HG03175 (cell line): ENCODE data around the gene PLCB4.

Source experiments
- ATAC-seq: cut with Tn5 transposase; IDR thresholded peaks from one replicate; pipeline ENCODE4 v1.9.1; 2021; ENCODE audit warnings: mild to moderate bottlenecking, moderate library complexity; ENCODE audit not compliant: unreplicated experiment

Gene PLCB4

DNA sequence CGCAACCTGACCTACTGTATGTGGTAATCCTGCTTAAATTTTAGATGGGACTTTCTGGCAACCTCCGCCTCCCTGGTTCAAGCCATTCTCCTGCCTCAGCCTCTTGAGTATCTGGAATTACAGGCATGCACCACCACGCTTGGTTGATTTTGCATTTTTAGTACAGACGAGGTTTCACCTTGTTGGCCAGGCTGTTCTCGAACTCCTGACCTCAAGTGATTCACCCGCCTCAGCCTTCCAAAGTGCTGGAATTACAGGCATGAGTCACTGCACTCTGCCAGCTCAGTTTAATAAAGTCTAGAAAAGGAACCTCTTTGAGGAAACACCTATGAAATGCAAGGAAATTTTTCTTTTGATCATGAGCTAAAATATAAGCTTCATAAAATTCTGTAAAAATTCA, 9.0 kb upstream of the PLCB4 start:
- ATAC-seq = no peak

DNA sequence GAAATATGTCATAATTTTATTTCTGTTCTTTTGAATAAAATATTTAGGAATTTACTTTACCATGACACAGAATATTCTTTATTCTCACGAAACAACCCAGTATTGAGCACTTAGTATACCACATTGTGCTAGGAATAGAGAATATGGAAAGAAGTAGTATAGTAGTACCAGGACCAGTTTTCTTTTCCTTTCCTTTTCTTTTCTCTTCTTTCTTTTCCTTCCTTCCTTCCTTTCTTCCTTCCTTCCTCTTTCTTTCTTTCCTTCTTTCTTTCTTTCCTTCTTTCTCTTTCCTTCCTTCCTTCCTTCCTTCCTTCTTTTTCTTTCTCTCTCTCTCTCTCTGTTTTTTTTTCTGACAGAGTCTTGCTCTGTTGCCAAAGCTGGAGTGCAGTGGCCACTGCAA, 7.5 kb upstream of the PLCB4 start:
- no peak for ATAC-seq

DNA sequence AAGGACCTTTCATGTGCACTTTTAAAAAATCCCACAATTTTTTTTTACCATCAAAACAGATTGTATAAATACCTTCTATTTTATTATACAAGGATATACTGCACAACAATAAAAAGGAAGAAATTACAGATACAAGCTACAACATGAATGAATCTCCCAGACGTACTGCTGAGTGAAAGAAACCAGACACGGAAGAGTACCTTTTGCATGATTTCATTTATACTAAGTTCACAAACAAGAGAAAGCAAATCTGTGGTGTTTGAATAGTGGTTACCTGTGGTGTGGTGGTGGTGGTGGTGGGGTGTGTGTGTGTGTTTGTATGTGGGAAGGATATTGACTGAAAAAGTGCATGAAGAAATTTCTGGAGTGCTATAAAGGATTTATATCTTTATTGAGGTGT, 6.8 kb upstream of the PLCB4 start:
- ATAC-seq = no peak

DNA sequence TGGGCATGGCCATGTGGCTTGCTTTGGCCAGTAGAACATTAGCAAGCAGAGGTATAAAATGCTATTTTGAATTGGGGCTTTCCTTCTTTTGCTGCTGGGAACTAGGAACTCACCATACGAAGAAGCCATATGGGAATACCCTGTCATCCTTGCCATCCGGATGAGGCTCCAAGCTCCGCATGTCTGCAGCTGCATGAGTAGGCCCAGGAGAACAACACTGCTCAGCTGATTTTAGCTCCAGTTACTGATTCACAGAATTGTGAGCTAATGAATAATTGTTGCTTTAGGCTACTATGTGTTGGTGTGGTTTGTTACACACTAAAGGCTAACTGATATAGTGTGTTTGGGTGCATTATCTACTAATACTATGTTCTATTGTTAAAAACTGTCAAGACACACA, 2.7 kb upstream of the PLCB4 start:
- no peak for ATAC-seq

DNA sequence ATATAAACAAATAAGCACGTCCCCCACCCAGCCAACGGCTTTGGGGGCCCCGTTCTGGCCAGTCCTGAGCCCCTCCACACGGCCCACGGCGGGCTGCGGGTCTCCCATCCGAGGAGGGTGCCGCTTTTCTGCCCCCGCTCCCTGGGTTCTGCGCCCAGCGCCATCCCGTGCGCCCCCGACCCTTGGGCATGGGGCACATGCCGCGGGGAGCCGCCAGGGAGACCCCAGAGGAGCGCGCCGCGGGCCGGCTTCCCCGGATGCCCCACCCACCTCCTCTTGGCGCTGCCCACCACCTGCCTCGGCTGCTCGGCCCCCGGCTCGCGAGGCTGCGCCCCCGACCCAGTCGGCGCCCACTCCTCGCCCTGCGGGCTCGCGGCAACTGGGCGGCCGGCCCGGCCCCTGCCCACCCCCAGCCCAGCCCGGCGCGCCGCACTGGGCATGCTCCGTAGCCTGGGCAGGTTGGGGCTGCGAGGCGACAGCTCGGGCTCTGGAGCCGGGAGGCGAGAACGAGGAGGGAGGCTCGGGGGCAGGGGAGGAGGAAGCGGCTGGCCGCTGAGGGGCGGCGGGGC, 570 bp upstream of the PLCB4 start:
- no peak for ATAC-seq

DNA sequence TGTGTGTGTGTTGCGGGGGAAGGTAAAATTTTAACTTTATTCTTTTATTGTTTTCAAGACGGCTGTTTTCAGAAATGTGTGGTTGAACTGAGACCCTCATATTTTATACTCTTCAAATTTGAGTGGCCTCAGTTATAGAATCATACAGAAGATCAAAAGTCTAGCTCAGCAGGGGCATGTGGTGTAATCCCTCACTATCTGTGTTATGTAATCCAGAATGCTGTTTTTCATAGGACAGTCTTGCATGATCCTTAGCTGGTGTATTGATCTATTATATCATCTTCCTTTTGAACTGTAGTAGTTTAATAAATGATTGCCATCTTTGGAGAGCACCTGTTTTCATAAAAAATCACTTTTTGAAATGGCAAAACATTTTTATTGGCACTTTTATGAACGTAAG, 1.4 kb downstream of the PLCB4 start:
- ATAC-seq = no peak

DNA sequence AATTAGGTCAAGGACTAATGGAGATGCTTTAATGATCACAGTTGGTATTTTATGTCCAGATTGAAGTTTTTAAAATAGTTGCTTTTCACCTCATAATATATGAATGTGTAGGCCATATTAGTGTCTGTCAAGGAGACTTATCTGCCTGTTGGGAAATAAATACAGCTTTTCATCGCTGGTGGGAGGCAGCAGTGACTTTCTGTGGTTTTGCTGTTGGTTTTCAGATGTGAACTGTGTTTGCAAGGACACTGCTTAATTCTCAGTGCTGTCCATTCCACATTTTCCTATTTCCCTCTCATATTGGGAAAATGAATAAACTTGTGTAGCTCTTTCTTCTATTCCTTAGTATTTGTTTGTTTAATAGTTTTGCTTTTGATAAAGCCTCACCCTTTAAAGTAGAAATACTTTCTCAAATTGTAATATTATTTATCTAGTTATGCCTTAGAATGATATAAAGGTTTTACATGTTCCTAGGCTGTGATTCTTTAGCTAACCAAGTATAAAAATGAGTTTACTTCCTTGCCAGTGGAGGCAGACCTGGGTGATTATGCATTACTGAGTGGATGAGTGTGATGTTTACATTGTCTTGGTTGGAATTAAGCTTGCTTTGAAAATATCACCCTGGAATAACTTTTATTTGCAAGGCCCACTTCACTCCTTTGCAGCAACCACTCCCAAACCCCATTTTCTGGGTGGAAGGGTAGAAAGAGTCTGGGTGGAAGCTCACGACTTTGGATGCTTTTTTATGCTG, 3.3 kb downstream of the PLCB4 start:
- ATAC-seq = no peak

DNA sequence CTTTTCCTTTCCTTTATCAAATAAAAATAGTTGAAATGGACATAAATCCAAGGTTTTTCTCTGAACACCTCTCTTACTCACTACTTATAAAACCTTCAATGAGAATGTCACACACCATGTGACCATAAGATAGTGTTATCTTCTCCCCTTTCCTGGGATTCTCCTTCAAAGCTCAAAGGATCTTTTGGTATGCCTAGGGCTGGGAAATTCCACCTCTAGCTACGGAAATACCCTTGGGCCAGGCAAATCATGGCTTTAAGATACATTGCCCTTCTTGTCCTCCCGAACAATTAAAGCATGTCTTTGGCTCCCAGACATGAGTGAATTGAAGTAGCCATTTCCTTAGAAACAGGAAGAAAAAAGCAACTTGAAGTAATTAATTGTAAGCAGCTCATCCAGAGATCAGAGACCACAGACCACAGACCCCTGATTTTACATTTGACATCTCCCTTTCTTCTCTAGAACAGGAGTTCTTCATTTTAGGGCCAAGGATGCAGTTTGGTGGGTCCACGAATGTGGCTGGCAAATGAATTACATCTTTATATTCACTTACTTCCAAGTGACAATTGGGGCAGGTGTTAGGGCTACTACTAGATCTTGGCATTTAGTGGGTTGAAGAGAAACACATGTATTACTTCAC, 4.1 kb downstream of the PLCB4 start:
- ATAC-seq = no peak

DNA sequence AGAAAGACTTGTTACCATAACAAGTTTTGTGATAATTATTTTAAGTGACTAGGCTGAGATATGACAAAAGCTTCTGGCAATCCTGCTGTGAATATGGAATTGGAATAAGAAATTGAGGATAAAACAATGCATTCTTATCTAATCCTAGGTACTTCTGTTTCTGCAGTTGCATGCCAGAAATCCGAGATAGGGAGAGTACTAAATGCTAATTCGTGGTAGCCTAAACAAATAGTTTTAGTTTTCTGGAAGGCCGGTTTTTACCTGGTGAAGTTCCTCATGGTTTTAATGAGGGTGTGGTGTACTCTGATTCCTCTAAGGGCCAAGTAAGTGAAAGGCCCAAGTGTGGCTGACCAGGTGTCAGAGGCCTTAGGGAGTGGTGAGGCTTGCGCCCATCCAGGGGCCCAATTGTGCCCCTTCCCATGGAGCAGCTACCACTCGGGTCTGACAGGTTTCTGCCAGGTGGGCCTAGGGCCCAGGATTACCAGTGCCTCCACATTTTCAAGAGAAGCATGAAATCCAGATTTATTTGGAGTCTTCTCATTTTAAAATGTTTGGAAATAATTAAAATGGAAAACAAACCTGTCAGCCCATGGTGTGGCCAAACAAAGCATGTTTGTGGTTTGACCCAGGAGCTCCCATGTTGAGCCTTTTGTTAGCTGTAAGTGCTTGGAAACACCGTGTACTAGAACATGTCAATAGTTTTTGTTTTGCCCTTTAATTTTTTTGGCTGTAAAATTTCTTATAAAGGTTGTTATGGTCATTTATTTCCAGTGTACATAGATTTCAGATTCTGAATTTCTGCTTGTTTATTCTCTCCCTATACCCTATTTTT, 6.6 kb downstream of the PLCB4 start:
- no peak for ATAC-seq

DNA sequence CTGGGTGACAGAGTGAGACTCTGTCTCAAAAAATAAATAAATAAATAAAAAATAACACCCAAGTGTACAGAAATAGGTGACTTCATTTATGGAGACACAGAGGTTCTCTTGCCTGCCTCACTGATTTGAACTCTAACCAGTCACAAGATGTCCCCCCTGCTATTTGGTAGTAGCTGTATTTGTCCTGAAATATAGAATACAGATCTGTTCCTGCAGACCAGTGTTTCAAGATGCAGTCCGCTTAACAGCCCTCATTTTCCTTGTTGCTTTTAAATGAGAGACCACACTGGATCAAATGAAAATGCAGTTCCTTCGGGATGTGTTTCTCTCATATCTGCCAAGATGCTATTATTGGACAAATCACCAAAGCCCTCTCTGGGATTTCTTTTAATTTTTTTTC, 7.6 kb downstream of the PLCB4 start:
- no peak for ATAC-seq

DNA sequence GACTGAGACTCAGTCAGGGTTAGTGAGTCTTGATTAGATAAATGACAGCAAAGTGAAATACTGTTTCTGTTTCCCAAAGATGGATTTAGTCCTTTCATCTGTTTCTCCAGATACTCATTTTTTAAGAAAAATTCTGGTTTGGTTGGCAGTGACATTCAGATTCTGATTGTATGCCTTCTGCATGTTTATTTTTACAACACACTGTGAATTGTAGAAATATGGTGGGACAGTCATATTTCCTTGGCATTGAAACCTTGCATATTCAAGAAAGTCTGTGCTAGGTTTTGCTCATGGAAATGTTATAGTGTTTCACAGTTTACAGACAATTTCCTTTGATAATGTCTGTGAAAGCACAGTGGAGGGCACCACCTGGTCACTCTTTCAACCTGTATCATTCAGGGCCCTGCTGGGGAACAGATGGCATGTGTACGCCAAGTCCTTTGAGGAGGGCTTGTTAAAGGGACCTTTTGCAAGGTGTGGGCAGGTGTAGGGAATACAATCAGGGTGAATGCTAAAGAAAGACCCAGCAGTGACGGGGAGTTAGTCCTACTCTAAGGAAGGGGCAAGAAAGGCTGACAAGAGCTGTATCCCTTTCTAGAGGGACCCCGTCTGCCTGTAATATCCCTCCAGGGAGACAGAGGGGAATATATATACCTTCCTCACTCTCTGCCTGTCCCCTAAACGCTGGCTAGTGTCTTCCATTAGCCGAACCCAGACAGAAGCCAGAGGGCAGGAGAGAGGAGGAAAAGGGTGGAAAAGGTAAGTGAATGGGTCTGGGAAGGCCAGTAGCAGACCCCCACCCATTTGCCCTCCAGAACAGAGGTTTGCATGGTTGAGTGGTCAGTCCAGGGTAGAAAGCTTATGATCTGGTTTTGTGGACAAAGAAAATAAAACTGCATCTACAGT, 10.2 kb downstream of the PLCB4 start:
- no peak for ATAC-seq

DNA sequence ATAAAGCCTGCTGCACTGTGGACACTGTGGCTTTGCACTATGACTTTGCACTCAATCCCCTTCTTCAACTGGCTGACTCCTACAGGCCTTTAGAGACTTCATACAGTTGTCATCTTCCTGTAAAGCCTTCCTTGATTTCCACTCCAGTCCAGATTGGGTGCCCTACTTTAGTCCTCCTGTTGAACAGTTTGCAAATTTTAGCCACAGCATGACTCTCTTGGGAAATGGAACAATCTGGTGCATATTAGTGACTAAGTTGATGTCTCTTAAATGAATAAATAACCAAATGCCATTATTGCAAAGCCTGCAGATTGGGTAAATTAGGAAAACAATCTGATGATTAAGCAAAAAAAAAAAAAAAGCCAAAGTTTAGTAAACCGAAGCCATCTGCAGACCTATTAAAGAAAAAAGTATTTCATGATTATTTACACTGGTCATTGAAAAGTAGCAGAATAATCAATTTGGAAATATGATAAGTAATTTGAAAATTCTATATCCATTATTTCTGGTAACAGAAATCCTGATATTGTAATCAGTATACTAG, 12.6 kb downstream of the PLCB4 start:
- ATAC-seq = no peak

DNA sequence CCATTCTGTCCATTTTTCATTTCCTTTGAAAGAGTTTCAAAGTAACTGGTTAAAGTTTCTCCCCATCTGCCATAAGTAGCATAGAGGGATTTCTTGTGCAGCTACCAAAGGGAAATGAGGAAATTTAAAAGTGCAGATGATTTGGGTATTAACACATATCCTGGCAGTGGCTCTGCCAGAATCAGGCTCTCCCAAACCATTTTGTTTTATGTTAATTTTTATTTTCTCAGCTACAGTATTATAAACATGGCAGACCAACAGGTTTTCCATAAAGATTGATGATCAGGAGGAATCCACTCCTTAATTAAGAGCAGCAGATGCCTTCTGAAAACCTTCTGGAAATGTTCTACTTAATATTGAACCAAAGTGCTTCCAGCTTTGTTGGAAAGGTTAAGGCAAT, 13.9 kb downstream of the PLCB4 start:
- ATAC-seq = no peak

DNA sequence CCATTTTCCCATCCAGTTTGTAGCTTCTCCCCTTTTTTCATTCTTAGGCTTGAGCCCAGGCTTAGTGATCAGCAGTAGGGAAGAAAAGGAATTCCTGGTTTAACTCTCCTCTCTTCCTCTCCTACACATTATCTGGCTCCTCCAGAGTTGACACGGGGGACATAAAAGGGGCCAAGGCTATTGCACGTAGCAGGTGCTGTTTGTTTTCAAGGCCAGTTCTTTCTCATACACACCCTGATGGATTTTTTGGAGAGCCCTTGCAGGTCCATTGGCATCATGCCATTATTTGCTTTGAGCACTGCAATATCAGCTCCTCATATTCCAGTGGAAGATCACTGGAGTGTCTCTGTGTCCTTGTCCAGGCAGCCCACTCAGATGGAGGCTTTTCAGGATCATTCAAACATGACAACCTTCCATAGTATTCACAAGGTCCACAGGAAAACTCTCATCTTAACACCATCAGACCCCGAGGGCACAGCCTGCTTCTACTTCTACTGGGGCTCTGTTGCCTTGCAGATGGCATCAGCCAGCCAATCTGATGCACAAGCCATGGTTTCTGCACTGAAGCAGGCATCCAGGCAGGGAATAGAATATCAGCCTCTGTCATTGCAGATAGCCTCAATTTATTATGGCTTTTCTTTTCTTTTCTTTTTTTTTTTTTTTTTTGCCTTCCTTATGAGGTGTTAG, 18.8 kb downstream of the PLCB4 start:
- no peak for ATAC-seq

DNA sequence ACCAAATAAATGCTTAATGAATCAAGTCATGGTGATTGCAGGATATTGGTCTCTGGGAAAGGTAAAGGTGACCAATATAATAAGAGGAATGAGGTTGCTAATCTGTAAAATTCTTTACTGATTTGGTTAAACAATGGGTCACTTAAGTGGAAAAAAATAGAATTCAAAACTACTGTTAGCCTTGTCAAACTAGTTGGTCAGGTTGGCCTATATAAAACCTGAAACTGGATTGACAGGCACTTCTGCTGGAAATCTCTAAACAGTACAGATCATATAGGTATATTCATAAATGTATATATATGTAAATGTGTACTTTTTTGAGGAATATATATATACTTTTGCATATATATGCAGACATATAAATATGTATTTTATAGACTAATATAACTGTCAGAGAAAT, 19.7 kb downstream of the PLCB4 start:
- ATAC-seq = no peak

DNA sequence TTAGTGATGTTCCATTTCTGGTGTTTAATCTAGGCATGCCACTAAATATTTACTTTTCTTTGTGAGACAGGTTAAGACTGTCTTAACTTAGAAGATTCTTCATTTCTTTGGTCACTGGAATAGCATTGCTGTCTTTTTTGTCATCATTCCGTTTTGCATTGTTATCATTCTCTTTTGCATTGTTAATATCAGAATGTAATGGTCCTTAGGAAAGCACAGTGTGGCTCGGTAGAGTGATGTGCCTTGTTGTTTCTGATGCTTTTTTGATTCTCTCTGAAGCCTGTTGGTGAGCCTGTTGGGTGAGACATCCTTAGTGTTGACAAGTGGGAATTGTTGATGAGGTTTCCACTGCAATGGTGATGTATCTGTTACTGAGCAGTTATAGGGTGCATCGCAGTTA, 23.2 kb downstream of the PLCB4 start:
- ATAC-seq = no peak

DNA sequence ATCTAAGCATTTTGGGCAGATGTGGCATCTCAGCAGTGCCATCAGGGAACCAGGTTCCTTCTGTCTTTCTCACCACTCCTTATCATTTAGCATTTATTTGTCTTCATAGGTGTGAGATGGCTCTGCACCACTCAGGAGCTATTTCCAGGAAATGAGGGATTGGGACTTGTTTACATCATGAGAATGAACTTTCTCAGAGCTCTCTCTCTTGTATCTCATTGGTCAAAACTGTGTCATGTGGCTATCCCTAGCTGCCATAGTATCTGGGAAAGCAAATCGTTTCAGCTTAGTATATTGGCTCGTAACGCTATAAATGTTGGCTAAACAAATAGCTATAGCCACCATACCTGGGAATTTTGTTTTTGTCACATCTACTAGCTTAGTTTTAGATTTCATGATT, 23.8 kb downstream of the PLCB4 start:
- no peak for ATAC-seq

DNA sequence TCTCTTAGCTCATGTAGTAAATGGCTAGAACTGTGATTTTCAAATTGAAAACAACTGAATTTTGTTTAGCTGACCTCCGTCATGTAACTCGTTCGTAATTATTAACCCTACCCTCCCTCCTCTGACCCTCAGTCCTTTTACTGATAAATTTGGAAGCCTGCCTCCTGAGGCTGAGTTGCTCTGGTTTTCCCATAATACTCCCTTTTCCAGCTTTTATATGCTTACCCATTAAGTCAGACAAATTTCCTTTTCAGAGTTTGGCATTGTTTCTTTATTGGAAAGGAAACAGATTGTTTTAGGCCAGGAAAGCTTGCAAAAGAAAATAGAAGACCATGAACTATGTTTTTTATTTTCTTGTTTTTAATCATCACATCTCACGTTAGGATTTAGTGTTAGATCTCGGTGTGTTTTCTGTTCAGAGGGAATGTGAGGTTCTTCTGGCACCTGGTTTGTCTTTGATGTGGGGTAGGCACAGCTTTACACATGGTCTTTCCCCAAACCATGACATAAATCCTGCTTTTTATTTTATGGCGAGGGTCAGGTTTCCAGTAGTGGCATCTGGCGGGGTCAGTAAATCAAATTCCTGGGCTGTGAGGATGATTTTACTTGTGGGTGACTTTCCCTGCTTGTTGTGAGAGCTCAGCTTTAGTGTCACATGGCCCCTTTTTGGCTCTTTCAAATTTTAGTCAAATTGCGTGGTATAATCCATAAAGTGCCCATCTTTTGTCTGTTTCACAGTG, 24.5 kb downstream of the PLCB4 start:
- ATAC-seq = no peak

DNA sequence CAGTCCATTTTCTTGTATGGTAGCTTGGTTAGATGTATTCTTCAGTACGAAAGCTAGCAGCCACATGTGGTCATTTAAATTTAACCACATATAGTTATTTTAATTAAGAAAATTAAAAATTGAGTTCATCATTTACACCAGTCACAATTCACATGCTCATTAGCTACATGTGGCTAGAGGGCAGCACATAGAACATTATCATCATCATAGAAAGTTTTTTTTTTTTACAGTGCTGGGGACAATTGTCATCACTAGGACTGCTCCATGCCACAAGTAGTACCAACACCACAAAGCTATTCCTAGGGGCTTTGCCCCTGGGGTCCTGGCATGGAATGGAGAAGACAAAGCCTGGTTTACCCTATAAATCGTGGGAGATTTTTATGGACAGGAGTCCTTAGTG, 30.5 kb downstream of the PLCB4 start:
- ATAC-seq = no peak
